ENCODE results near the gene ASIC4.
A peak's percentile ranks its signal among the peaks of the same experiment; 100 is the strongest.

ASIC4 gene

GRCh38 chr2:219570194-219570923 lies 56.1 kb downstream of the ASIC4 start:
- H3K4me1 ChIP-seq (ENCODE audit: insufficient read depth, low read length), result peaks cover 15% of the 10 kb centered on the region
- H3K4me3 ChIP-seq (ENCODE audit: low read depth in 1 of 2, low read length in 2 of 2), result peak overlapping the region; percentile 45 to 46
- peaks cover 15% of the 10 kb centered on the region for H3K36me3 ChIP-seq (ENCODE audit: insufficient read depth, low read length)
- H3K27ac ChIP-seq (ENCODE audit: low read depth, low read length), result peak overlapping the region; percentile 5
- H3K9me3 ChIP-seq (ENCODE audit: low read length), result no peaks in the 10 kb centered on the region
- H3K27me3 ChIP-seq (ENCODE audit: control insufficient read depth in 1 of 2, insufficient read depth in 2 of 2, low read length in 2 of 2), result no peaks in the 10 kb centered on the region
- no peak overlapping the region for H3K9ac ChIP-seq (ENCODE audit: low read length)

GRCh38 chr2:219570924-219571310 lies 56.6 kb downstream of the ASIC4 start:
- H3K9me3 ChIP-seq (ENCODE audit: low read length), result no peaks in the 10 kb centered on the region
- no peak overlapping the region for H3K9ac ChIP-seq (ENCODE audit: low read length)
- no peaks in the 10 kb centered on the region for H3K27me3 ChIP-seq (ENCODE audit: control insufficient read depth in 1 of 2, insufficient read depth in 2 of 2, low read length in 2 of 2)
- H3K4me3 ChIP-seq (ENCODE audit: low read depth in 1 of 2, low read length in 2 of 2), result peak overlapping the region; percentile 45 to 46
- peaks cover 12% of the 10 kb centered on the region for H3K36me3 ChIP-seq (ENCODE audit: insufficient read depth, low read length)
- peak overlapping the region; percentile 5 for H3K27ac ChIP-seq (ENCODE audit: low read depth, low read length)
- peaks cover 15% of the 10 kb centered on the region for H3K4me1 ChIP-seq (ENCODE audit: insufficient read depth, low read length)

- H3K36me3 ChIP-seq (ENCODE audit: insufficient read depth, low read length), result peaks cover 9% of the 10 kb centered on the region
- H3K9ac ChIP-seq (ENCODE audit: low read length), result no peak within 1 kb of the TSS
These were observed 57.3 kb downstream of the ASIC4 start, which contains the start of gene OBSL1 for GRCh38 chr2:219571311-219572236. Gene OBSL1, minus strand, starts transcription at chr2:219571539. Its CDS starts 307 bp downstream, at chr2:219571232.

GRCh38 chr2:219572237-219573001 lies 58.1 kb downstream of the ASIC4 start, which contains the start of gene INHA:
Gene INHA, plus strand, starts transcription at chr2:219572310. Its CDS starts 65 bp downstream, at chr2:219572375.
- H3K4me3 ChIP-seq (ENCODE audit: low read depth in 1 of 2, low read length in 2 of 2), result peak within 1 kb of the TSS; percentile 25 to 46
- peaks cover 9% of the 10 kb centered on the region for H3K36me3 ChIP-seq (ENCODE audit: insufficient read depth, low read length)
- no peaks in the 10 kb centered on the region for H3K9me3 ChIP-seq (ENCODE audit: low read length)
- peaks cover 0 to 9% of the 10 kb centered on the region in 2 donors for H3K27me3 ChIP-seq (ENCODE audit: control insufficient read depth in 1 of 2, insufficient read depth in 2 of 2, low read length in 2 of 2)
- H3K9ac ChIP-seq (ENCODE audit: low read length), result no peak within 1 kb of the TSS
- peak within 1 kb of the TSS; percentile 54 for H3K27ac ChIP-seq (ENCODE audit: low read depth, low read length)
- H3K4me1 ChIP-seq (ENCODE audit: insufficient read depth, low read length), result peaks cover 15% of the 10 kb centered on the region

More at GRCh38 chr2:219571311-219572236, 57.3 kb downstream of the ASIC4 start, which contains the start of gene OBSL1:
- Histone ChIP-seq H3K27ac (ENCODE audit: low read depth, low read length) (peak within 1 kb of the TSS; percentile 54), H3K9me3 (ENCODE audit: low read length) (no peaks in the 10 kb centered on the region), H3K27me3 (ENCODE audit: control insufficient read depth in 1 of 2, insufficient read depth in 2 of 2, low read length in 2 of 2) (peaks cover 0 to 1% of the 10 kb centered on the region in 2 donors), H3K4me3 (ENCODE audit: low read depth in 1 of 2, low read length in 2 of 2) (peak within 1 kb of the TSS; percentile 45 to 46), H3K4me1 (ENCODE audit: insufficient read depth, low read length) (peaks cover 15% of the 10 kb centered on the region)

GRCh38 chr2:219573166-219573565 lies 58.9 kb downstream of the ASIC4 start:
- no peak overlapping the region for H3K9ac ChIP-seq (ENCODE audit: low read length)
- H3K9me3 ChIP-seq (ENCODE audit: low read length), result no peaks in the 10 kb centered on the region
- peaks cover 9% of the 10 kb centered on the region for H3K36me3 ChIP-seq (ENCODE audit: insufficient read depth, low read length)
- H3K27ac ChIP-seq (ENCODE audit: low read depth, low read length), result no peak overlapping the region
- peaks cover 15% of the 10 kb centered on the region for H3K4me1 ChIP-seq (ENCODE audit: insufficient read depth, low read length)
- no peak overlapping the region for H3K4me3 ChIP-seq (ENCODE audit: low read depth in 1 of 2, low read length in 2 of 2)
- H3K27me3 ChIP-seq (ENCODE audit: control insufficient read depth in 1 of 2, insufficient read depth in 2 of 2, low read length in 2 of 2), result peaks cover 0 to 13% of the 10 kb centered on the region in 2 donors

- Histone ChIP-seq H3K36me3 (ENCODE audit: insufficient read depth, low read length) (peaks cover 1% of the 10 kb centered on the region), H3K27me3 (ENCODE audit: control insufficient read depth in 1 of 2, insufficient read depth in 2 of 2, low read length in 2 of 2) (peaks cover 0 to 13% of the 10 kb centered on the region in 2 donors), H3K9ac (ENCODE audit: low read length) (no peak overlapping the region)
These were observed 60.4 kb downstream of the ASIC4 start for GRCh38 chr2:219574484-219575311.

GRCh38 chr2:219575566-219576504 lies 61.6 kb downstream of the ASIC4 start:
- H3K27me3 ChIP-seq (ENCODE audit: control insufficient read depth in 1 of 2, insufficient read depth in 2 of 2, low read length in 2 of 2), result peaks cover 0 to 13% of the 10 kb centered on the region in 2 donors
- no peak overlapping the region for H3K4me3 ChIP-seq (ENCODE audit: low read depth in 1 of 2, low read length in 2 of 2)
- peaks cover 7% of the 10 kb centered on the region for H3K4me1 ChIP-seq (ENCODE audit: insufficient read depth, low read length)
- H3K27ac ChIP-seq (ENCODE audit: low read depth, low read length), result no peak overlapping the region
- no peak overlapping the region for H3K9ac ChIP-seq (ENCODE audit: low read length)
- H3K9me3 ChIP-seq (ENCODE audit: low read length), result no peaks in the 10 kb centered on the region
- no peaks in the 10 kb centered on the region for H3K36me3 ChIP-seq (ENCODE audit: insufficient read depth, low read length)

More at GRCh38 chr2:219574484-219575311, 60.4 kb downstream of the ASIC4 start:
- no peak overlapping the region for H3K27ac ChIP-seq (ENCODE audit: low read depth, low read length)
- no peak overlapping the region for H3K4me3 ChIP-seq (ENCODE audit: low read depth in 1 of 2, low read length in 2 of 2)
- H3K9me3 ChIP-seq (ENCODE audit: low read length), result no peaks in the 10 kb centered on the region
- H3K4me1 ChIP-seq (ENCODE audit: insufficient read depth, low read length), result peaks cover 11% of the 10 kb centered on the region

GRCh38 chr2:219576505-219577388 lies 62.5 kb downstream of the ASIC4 start:
- Histone ChIP-seq H3K27me3 (ENCODE audit: control insufficient read depth in 1 of 2, insufficient read depth in 2 of 2, low read length in 2 of 2) (peaks cover 0 to 13% of the 10 kb centered on the region in 2 donors), H3K9ac (ENCODE audit: low read length) (no peak overlapping the region), H3K4me1 (ENCODE audit: insufficient read depth, low read length) (peaks cover 4% of the 10 kb centered on the region)

More at GRCh38 chr2:219576505-219577388, 62.5 kb downstream of the ASIC4 start:
- no peaks in the 10 kb centered on the region for H3K36me3 ChIP-seq (ENCODE audit: insufficient read depth, low read length)
- no peak overlapping the region for H3K27ac ChIP-seq (ENCODE audit: low read depth, low read length)
- H3K4me3 ChIP-seq (ENCODE audit: low read depth in 1 of 2, low read length in 2 of 2), result no peak overlapping the region
- H3K9me3 ChIP-seq (ENCODE audit: low read length), result no peaks in the 10 kb centered on the region

Data from muscle layer of colon (tissue), 2 donors.